Measurements from ENCODE around the gene REV3L. TPM values are rescaled to one million over a fixed set of nuclear protein-coding genes. Genes with fewer than 3 reads are reported as not detected.

The REV3L gene, protein sequence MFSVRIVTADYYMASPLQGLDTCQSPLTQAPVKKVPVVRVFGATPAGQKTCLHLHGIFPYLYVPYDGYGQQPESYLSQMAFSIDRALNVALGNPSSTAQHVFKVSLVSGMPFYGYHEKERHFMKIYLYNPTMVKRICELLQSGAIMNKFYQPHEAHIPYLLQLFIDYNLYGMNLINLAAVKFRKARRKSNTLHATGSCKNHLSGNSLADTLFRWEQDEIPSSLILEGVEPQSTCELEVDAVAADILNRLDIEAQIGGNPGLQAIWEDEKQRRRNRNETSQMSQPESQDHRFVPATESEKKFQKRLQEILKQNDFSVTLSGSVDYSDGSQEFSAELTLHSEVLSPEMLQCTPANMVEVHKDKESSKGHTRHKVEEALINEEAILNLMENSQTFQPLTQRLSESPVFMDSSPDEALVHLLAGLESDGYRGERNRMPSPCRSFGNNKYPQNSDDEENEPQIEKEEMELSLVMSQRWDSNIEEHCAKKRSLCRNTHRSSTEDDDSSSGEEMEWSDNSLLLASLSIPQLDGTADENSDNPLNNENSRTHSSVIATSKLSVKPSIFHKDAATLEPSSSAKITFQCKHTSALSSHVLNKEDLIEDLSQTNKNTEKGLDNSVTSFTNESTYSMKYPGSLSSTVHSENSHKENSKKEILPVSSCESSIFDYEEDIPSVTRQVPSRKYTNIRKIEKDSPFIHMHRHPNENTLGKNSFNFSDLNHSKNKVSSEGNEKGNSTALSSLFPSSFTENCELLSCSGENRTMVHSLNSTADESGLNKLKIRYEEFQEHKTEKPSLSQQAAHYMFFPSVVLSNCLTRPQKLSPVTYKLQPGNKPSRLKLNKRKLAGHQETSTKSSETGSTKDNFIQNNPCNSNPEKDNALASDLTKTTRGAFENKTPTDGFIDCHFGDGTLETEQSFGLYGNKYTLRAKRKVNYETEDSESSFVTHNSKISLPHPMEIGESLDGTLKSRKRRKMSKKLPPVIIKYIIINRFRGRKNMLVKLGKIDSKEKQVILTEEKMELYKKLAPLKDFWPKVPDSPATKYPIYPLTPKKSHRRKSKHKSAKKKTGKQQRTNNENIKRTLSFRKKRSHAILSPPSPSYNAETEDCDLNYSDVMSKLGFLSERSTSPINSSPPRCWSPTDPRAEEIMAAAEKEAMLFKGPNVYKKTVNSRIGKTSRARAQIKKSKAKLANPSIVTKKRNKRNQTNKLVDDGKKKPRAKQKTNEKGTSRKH (N-terminal part only)
- total RNA-seq (2012; rRNA removed) = 29.3 and 32.7 TPM in 2 replicates

DNA sequence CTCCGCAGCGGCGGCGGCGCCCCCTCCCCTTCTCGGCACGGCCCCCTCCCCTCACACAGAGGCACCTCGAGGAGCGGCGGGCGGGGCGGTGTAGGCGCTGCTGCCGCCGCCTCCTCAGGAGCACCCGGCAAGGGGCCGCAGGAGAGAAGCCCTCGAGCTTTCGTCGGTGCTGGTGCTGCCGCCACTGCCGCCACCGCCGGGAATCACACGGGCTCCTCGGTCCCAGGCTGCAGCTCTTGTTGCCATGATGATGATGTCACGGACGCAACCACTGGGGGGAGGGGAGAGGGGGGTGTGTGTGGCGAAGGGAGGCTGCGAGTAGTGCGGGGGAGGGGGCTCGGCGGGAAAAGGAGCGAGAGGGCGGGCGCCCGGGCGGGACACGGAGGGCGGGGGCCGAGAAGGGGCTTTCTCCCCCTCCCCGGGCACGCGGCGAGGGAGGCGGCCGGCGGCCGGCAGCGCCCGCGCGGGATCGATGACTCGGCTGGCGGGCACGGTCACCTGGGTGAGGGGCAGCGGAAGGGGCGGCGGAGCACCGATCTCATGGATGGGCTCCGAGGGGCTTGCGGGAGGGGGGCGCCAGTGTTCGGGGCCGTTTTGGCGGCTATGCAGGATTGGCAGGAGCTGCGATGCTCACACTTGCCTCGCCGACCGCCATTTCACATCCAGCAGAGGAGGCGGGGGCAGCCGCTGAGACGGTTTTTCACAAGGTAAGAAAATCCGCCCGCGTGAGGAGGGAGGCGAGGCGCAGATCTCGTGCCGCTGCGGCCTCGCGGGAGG lies at the start of gene REV3L:
REV3L (minus strand) TSS at position 260 of the 777 bp plus-strand sequence. CDS start 330 bp downstream, outside the sequence.
- peak within 1 kb of the TSS; percentile 82 for H3K4me2 ChIP-seq (ENCODE audit: low read length)
- H3K4me3 ChIP-seq (ENCODE audit: low read length) = peak within 1 kb of the TSS; percentile 95
- no peaks in the 10 kb centered on the region for H3K36me3 ChIP-seq (ENCODE audit: insufficient read depth, low read length)
- peaks cover 46% of the 10 kb centered on the region for H3K4me1 ChIP-seq (ENCODE audit: control insufficient read depth, insufficient read depth, low read length)
- H3K9me3 ChIP-seq (replicated peaks; ENCODE audit: low read length) = no peaks in the 10 kb centered on the region
- H3K27me3 ChIP-seq (ENCODE audit: control insufficient read depth, insufficient read depth, low read length) = no peaks in the 10 kb centered on the region
- H3K9ac ChIP-seq (ENCODE audit: low read depth, low read length) = peak within 1 kb of the TSS; percentile 90

DNA sequence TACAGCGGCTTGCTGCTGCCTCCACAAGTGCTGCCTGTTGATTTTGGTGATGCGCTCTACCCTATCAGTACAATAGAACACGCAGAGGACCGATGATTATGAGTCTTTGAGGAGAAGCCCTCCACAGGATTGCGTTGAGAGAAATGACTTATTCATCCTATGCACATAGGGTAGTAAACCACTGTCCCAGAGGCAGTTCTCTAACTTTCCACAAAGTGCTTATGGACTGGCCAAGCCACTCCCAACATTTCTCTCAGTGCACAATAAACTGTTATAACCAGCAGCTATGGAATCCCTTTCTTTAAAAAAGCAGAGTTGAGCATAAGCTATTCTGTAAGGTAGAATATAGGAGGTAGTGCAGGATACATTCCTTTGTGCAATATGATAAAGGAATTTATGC lies 48.2 kb upstream of the REV3L start:
- Histone ChIP-seq H3K4me1 (ENCODE audit: control insufficient read depth, insufficient read depth, low read length) (peaks cover 3% of the 10 kb centered on the region), H3K36me3 (ENCODE audit: insufficient read depth, low read length) (no peaks in the 10 kb centered on the region), H3K27me3 (ENCODE audit: control insufficient read depth, insufficient read depth, low read length) (no peaks in the 10 kb centered on the region), H3K4me3 (ENCODE audit: low read length) (no peak overlapping the region), H3K4me2 (ENCODE audit: low read length) (no peak overlapping the region), H3K9me3 (replicated peaks; ENCODE audit: low read length) (no peaks in the 10 kb centered on the region), H3K9ac (ENCODE audit: low read depth, low read length) (no peak overlapping the region)

DNA sequence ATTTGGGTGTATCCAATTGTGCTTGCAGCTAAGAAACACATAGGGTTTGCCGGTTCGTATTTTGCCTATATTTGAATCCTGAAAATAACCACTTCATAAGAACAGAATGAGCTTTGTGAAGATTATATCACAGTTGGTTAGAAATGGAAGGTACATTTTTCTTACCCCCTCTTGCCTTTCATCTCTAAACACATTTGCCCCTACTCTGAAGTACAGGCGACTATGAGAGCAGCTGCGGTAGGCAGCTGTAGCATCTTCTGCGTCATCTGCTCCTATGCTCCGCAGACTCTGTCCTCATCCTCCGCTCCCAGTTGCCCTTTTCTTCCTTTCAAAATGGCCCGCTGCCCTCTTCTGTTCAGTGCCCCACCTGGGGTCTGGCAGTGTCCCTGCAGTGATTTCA lies 47.6 kb upstream of the REV3L start:
- no peaks in the 10 kb centered on the region for H3K27me3 ChIP-seq (ENCODE audit: control insufficient read depth, insufficient read depth, low read length)
- no peak overlapping the region for H3K9ac ChIP-seq (ENCODE audit: low read depth, low read length)

DNA sequence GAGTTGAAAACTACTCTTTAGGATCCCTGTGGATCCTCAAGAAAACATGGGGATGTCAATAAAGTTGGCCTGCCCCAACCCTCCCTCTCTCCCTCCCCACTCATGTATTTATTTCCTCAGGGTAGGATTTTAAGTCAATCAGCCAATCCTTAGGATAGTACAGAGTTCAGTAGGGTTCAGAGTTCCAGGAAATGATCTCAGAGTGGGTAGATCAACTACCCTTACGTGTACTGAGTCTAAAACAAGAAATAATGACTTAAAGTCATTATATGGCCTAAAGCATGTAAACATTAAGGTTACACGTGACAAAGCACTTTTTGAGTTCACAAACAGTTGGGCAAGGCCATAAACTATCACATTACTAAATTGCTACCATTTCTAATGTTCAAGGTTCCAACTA lies 47.2 kb upstream of the REV3L start:
- Histone ChIP-seq H3K9ac (ENCODE audit: low read depth, low read length) (no peak overlapping the region), H3K27me3 (ENCODE audit: control insufficient read depth, insufficient read depth, low read length) (no peaks in the 10 kb centered on the region), H3K4me2 (ENCODE audit: low read length) (no peak overlapping the region), H3K4me3 (ENCODE audit: low read length) (no peak overlapping the region), H3K36me3 (ENCODE audit: insufficient read depth, low read length) (no peaks in the 10 kb centered on the region), H3K9me3 (replicated peaks; ENCODE audit: low read length) (no peaks in the 10 kb centered on the region), H3K4me1 (ENCODE audit: control insufficient read depth, insufficient read depth, low read length) (peaks cover 3% of the 10 kb centered on the region)

More for the DNA sequence above, 47.6 kb upstream of the REV3L start:
- Histone ChIP-seq H3K36me3 (ENCODE audit: insufficient read depth, low read length) (no peaks in the 10 kb centered on the region), H3K4me3 (ENCODE audit: low read length) (no peak overlapping the region), H3K4me2 (ENCODE audit: low read length) (no peak overlapping the region), H3K9me3 (replicated peaks; ENCODE audit: low read length) (no peaks in the 10 kb centered on the region), H3K4me1 (ENCODE audit: control insufficient read depth, insufficient read depth, low read length) (peaks cover 3% of the 10 kb centered on the region)

DNA sequence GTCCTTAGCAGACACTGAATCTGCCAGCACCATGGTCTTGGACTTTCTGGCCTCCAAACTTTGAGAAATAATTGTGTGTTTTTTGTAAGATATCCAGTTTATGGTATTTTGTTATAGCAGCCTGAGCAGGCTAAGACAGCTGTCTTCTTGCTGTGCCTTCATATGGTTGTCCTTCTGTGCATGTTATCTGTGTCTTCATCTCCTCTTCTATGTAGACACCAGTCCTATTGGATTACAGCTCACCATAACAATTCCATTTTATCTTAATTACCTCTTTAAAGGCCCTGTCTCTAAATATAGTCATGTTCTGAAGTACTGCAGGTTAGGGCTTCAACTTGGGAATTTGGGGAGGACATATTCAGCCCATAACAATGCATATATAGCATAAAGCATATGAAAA lies 44.3 kb upstream of the REV3L start:
- Histone ChIP-seq H3K27me3 (ENCODE audit: control insufficient read depth, insufficient read depth, low read length) (no peaks in the 10 kb centered on the region), H3K36me3 (ENCODE audit: insufficient read depth, low read length) (no peaks in the 10 kb centered on the region), H3K9me3 (replicated peaks; ENCODE audit: low read length) (no peaks in the 10 kb centered on the region), H3K4me1 (ENCODE audit: control insufficient read depth, insufficient read depth, low read length) (no peaks in the 10 kb centered on the region), H3K4me2 (ENCODE audit: low read length) (no peak overlapping the region), H3K9ac (ENCODE audit: low read depth, low read length) (no peak overlapping the region), H3K4me3 (ENCODE audit: low read length) (no peak overlapping the region)

DNA sequence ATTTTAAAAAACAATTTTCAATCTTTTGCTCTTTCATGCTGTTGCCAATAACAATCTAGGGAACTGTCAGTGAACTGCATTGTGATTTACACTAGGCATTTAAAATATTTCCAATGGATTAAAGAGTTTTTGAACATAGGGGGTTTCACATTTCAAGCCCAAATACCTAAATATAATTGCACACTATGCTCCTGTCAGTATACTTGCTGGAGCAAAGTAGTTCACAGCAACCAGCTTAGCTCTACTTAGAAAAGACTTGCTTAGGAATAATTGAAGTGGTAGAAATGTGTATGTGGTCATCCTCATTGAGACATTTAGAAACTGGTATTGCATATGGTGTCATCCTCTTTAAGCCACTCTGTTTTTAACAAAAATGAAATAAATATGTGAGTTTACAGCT lies 41.7 kb upstream of the REV3L start:
- no peak overlapping the region for H3K4me3 ChIP-seq (ENCODE audit: low read length)
- no peak overlapping the region for H3K4me2 ChIP-seq (ENCODE audit: low read length)
- H3K27me3 ChIP-seq (ENCODE audit: control insufficient read depth, insufficient read depth, low read length) = no peaks in the 10 kb centered on the region
- no peaks in the 10 kb centered on the region for H3K9me3 ChIP-seq (replicated peaks; ENCODE audit: low read length)
- no peak overlapping the region for H3K9ac ChIP-seq (ENCODE audit: low read depth, low read length)
- no peaks in the 10 kb centered on the region for H3K4me1 ChIP-seq (ENCODE audit: control insufficient read depth, insufficient read depth, low read length)
- H3K36me3 ChIP-seq (ENCODE audit: insufficient read depth, low read length) = no peaks in the 10 kb centered on the region

DNA sequence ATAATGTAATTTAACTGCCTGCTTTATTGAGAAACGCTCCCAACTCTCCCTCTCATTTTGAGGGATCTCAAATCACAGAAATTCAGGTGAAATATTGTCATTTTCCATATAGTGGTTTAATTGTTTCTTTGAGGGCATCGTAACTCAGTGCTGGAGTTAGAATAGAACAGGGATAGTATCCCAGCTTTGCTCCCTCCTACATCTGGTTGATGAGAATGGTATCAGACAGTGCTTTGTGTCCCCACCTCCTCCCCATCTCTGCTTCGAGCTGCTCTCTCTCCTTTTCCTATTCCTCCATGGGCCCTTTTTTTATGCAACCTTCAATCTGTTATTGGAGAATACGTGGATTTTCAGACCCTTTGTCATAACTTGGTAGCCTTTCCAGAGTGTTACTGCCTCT lies 41.2 kb upstream of the REV3L start:
- H3K36me3 ChIP-seq (ENCODE audit: insufficient read depth, low read length) = no peaks in the 10 kb centered on the region
- no peak overlapping the region for H3K9ac ChIP-seq (ENCODE audit: low read depth, low read length)
- H3K27me3 ChIP-seq (ENCODE audit: control insufficient read depth, insufficient read depth, low read length) = no peaks in the 10 kb centered on the region
- no peaks in the 10 kb centered on the region for H3K9me3 ChIP-seq (replicated peaks; ENCODE audit: low read length)
- H3K4me1 ChIP-seq (ENCODE audit: control insufficient read depth, insufficient read depth, low read length) = no peaks in the 10 kb centered on the region
- no peak overlapping the region for H3K4me2 ChIP-seq (ENCODE audit: low read length)
- no peak overlapping the region for H3K4me3 ChIP-seq (ENCODE audit: low read length)

DNA sequence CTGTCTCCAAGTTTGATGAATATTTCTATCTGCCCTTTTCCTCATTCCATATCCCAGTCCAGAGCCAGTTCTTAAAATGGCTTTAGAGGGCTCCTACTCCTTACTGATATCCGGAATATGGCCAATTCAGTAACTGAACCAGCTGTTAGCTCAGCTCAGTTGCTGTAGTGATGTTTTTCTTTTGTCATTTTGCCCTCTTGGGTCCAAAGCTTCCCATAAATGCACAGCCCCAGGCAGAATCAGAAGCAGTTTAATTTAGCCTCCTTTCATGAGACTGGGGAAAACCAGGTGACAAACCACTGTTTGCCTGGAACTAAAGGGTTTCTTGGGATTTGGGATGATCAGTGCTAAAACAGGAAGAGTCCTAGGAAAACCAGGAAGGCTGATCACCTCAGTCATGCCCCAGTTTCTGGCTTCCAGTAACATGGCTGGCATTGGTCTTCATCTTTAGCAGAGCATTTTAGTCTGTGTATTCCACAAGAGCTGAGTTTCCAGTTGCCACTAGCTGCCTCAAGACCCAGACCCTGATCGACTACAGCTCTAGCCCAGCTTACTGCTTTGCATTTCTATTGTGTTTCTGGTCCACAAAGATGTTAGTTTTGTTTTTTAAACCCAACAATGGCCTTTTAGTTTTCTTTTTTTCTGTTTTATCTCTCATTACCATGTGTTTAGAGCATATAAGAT lies 40.6 kb upstream of the REV3L start:
- Histone ChIP-seq H3K4me3 (ENCODE audit: low read length) (no peak overlapping the region), H3K4me1 (ENCODE audit: control insufficient read depth, insufficient read depth, low read length) (no peaks in the 10 kb centered on the region), H3K4me2 (ENCODE audit: low read length) (no peak overlapping the region), H3K9me3 (replicated peaks; ENCODE audit: low read length) (no peaks in the 10 kb centered on the region), H3K9ac (ENCODE audit: low read depth, low read length) (no peak overlapping the region), H3K27me3 (ENCODE audit: control insufficient read depth, insufficient read depth, low read length) (no peaks in the 10 kb centered on the region), H3K36me3 (ENCODE audit: insufficient read depth, low read length) (no peaks in the 10 kb centered on the region)

DNA sequence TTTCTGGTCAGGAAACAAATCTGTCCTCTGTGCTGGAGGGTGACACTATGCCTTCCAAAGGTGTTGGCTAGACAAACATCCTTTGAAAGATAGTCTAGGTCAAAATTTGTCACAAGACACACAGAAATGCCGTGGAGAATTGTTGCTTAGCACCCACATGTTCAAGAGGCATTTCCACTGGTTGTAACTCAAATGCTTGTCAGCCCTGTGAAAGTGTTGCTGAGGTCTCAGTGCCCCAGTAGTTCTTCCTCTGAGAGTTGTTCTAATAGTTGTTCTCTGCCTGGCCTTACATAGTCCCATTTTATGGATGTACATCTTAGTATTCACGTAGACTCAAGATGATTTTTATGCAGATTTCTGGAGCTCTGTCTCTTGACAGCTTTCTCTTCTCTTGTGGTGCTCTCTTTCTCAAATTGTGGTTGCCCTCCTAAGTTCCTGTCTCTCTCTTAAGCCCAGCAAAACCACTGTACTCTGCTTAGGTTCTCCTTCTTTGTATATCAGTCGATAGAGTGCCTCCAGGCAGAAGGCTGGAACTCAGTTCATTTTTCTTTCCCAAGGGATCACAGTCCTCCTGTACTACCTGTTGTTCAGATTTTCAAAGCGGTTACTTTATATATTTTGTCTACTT lies 39.5 kb upstream of the REV3L start:
- H3K36me3 ChIP-seq (ENCODE audit: insufficient read depth, low read length) = no peaks in the 10 kb centered on the region
- H3K27me3 ChIP-seq (ENCODE audit: control insufficient read depth, insufficient read depth, low read length) = no peaks in the 10 kb centered on the region
- H3K4me2 ChIP-seq (ENCODE audit: low read length) = no peak overlapping the region
- no peak overlapping the region for H3K4me3 ChIP-seq (ENCODE audit: low read length)
- H3K4me1 ChIP-seq (ENCODE audit: control insufficient read depth, insufficient read depth, low read length) = no peaks in the 10 kb centered on the region
- H3K9me3 ChIP-seq (replicated peaks; ENCODE audit: low read length) = no peaks in the 10 kb centered on the region
- H3K9ac ChIP-seq (ENCODE audit: low read depth, low read length) = no peak overlapping the region
